Fibroblast of skin of right quadriceps (primary cell): ENCODE data around the gene UQCRFS1.
"Not testable (repeated sequence)": the region's sequence is repeated elsewhere in the genome, so short reads cannot be mapped to it uniquely, and the experiment has no call there.

Experiments
- DNase-seq: peaks from one replicate; pipeline ENCODE4 v3.0.0-alpha.2; 2013

UQCRFS1 gene

GRCh38 chr19:29212648-29213573, at the start of gene UQCRFS1:
Gene UQCRFS1 (minus strand): TSS chr19:29213151. CDS start chr19:29213118, 33 bp downstream.
- DNase-seq: peak; percentile 89

- no peak for DNase-seq
Observed at GRCh38 chr19:29262085-29262484, 49.1 kb upstream of the UQCRFS1 start.

GRCh38 chr19:29260477-29261317, 47.7 kb upstream of the UQCRFS1 start:
- peak; percentile 4 for DNase-seq

- DNase-seq: no peak
Observed at GRCh38 chr19:29259867-29260281, 46.9 kb upstream of the UQCRFS1 start.

GRCh38 chr19:29259153-29259552, 46.2 kb upstream of the UQCRFS1 start:
- no peak for DNase-seq

- DNase-seq: no peak
Observed at GRCh38 chr19:29256516-29256915, 43.6 kb upstream of the UQCRFS1 start.

GRCh38 chr19:29255912-29256311, 43.0 kb upstream of the UQCRFS1 start:
- DNase-seq: no peak

GRCh38 chr19:29255006-29255405, 42.1 kb upstream of the UQCRFS1 start:
- DNase-seq: no peak

GRCh38 chr19:29249798-29250197, 36.8 kb upstream of the UQCRFS1 start:
- not testable (repeated sequence) for DNase-seq

- DNase-seq: no peak
Observed at GRCh38 chr19:29248332-29248844, 35.4 kb upstream of the UQCRFS1 start.

GRCh38 chr19:29247872-29248271, 34.9 kb upstream of the UQCRFS1 start:
- DNase-seq: no peak

GRCh38 chr19:29247471-29247870, 34.5 kb upstream of the UQCRFS1 start:
- no peak for DNase-seq

- DNase-seq: no peak
Observed at GRCh38 chr19:29247051-29247450, 34.1 kb upstream of the UQCRFS1 start.

- DNase-seq: no peak
Observed at GRCh38 chr19:29245215-29245614, 32.3 kb upstream of the UQCRFS1 start.

- DNase-seq: no peak
Observed at GRCh38 chr19:29241324-29241723, 28.4 kb upstream of the UQCRFS1 start.

- DNase-seq: no peak
Observed at GRCh38 chr19:29239213-29239776, 26.3 kb upstream of the UQCRFS1 start.

GRCh38 chr19:29233591-29233990, 20.6 kb upstream of the UQCRFS1 start:
- DNase-seq: no peak

GRCh38 chr19:29232315-29232852, 19.4 kb upstream of the UQCRFS1 start:
- no peak for DNase-seq

- not testable (repeated sequence) for DNase-seq
Observed at GRCh38 chr19:29231306-29231705, 18.4 kb upstream of the UQCRFS1 start.

GRCh38 chr19:29217616-29218015, 4.7 kb upstream of the UQCRFS1 start:
- DNase-seq: no peak

GRCh38 chr19:29216021-29216420, 3.1 kb upstream of the UQCRFS1 start:
- DNase-seq: no peak

GRCh38 chr19:29215322-29215845, 2.4 kb upstream of the UQCRFS1 start:
- DNase-seq: no peak

GRCh38 chr19:29214411-29214810, 1.5 kb upstream of the UQCRFS1 start:
- no peak for DNase-seq
